Nephron progenitor cell (in vitro differentiated cells): ENCODE results near the gene FGF1.
A peak's percentile ranks its signal among the peaks of the same experiment; 100 is the strongest.

ENCODE experiments used
- DNase-seq: peaks from one replicate; pipeline ENCODE4 v3.0.0; 2021
- H3K27ac Mint-ChIP-seq: 2 replicates; pipeline ENCODE4 v1.8.0; 2021; ENCODE audit warnings: mild to moderate bottlenecking, moderate library complexity, mixed read lengths
- H3K27me3 Mint-ChIP-seq: 2 replicates; pipeline ENCODE4 v1.8.0; 2021; ENCODE audit warnings: mild to moderate bottlenecking, low read depth, mixed read lengths; ENCODE audit not compliant: poor library complexity
- H3K36me3 Mint-ChIP-seq: 2 replicates; pipeline ENCODE4 v1.8.0; 2021; ENCODE audit warnings: low read depth, mixed read lengths
- H3K4me1 Mint-ChIP-seq: 2 replicates; pipeline ENCODE4 v1.8.0; 2021; ENCODE audit warnings: mixed read lengths
- H3K4me3 Mint-ChIP-seq: 2 replicates; pipeline ENCODE4 v1.8.0; 2021; ENCODE audit warnings: mild to moderate bottlenecking, moderate library complexity, mixed read lengths
- H3K9me3 Mint-ChIP-seq: 2 replicates; pipeline ENCODE4 v1.8.0; 2021; ENCODE audit warnings: mild to moderate bottlenecking, moderate library complexity, mixed read lengths
- CTCF ChIP-seq: fragments of 200-600 bp; sonication (generic); IDR thresholded peaks from 2 replicates; pipeline ENCODE4 v1.5.0; 2021; ENCODE audit warnings: antibody characterized with exemption

FGF1 gene

GRCh38 chr5:142601432-142601831 is 84.5 kb downstream of the FGF1 start:
- H3K36me3 Mint-ChIP-seq: no peaks in the 10 kb centered on the region
- peaks cover 69% of the 10 kb centered on the region for H3K4me1 Mint-ChIP-seq
- no peaks in the 10 kb centered on the region for H3K9me3 Mint-ChIP-seq
- TF ChIP-seq CTCF: no peak
- peak overlapping the region; percentile 85 for H3K27ac Mint-ChIP-seq
- H3K27me3 Mint-ChIP-seq: no peaks in the 10 kb centered on the region
- DNase-seq: no peak
- H3K4me3 Mint-ChIP-seq: no peak overlapping the region

GRCh38 chr5:142600611-142601358 is 85.1 kb downstream of the FGF1 start:
- Mint-ChIP-seq H3K27ac (peak overlapping the region; percentile 85), H3K27me3 (no peaks in the 10 kb centered on the region), H3K4me3 (peak overlapping the region; percentile 65), H3K4me1 (peaks cover 65% of the 10 kb centered on the region), H3K36me3 (no peaks in the 10 kb centered on the region), H3K9me3 (no peaks in the 10 kb centered on the region)
- DNase-seq: peak; percentile 28
- TF ChIP-seq CTCF: no peak

DNA sequence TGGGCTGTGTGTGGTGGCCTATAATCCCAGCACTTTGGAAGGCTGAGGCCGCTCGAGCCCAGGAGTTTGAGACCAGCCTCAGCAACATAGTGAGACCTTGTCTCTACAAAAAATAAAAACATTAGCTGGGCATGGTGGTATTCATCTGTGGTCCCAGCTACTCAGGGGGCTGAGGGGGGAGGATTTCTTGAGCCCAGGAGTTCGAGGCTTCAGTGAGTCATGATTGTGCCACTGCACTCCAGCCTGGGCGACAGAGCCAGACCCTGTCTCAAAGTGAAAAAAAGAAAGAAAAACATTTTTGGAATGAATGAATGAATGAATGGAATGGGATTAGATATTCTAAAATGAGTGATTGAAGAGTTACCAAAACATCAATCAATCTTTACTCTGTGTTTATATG is 85.8 kb downstream of the FGF1 start:
- peak overlapping the region; percentile 23 for H3K4me3 Mint-ChIP-seq
- no peaks in the 10 kb centered on the region for H3K27me3 Mint-ChIP-seq
- no peaks in the 10 kb centered on the region for H3K9me3 Mint-ChIP-seq
- no peak for TF ChIP-seq CTCF
- no peak for DNase-seq
- H3K36me3 Mint-ChIP-seq: peaks cover 3% of the 10 kb centered on the region
- peak overlapping the region; percentile 57 for H3K27ac Mint-ChIP-seq
- peaks cover 61% of the 10 kb centered on the region for H3K4me1 Mint-ChIP-seq

DNA sequence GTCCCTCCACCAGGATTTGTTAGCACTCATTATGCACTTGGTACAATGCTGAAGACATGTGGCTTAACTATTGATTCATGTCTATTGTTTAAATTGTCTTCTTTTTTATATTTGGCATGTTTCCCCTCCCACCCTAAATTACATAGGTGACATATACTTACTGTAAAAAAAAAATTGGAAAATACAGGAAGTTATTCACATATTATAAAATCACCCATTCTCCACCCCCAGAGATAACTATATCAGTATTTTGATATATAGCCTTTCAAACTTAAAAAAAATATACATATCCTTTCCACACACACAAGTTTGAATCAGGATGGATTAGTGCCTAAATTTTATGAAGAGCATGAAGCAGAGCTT is 87.6 kb downstream of the FGF1 start:
- H3K27me3 Mint-ChIP-seq: no peaks in the 10 kb centered on the region
- peaks cover 51% of the 10 kb centered on the region for H3K4me1 Mint-ChIP-seq
- DNase-seq: no peak
- H3K36me3 Mint-ChIP-seq: peaks cover 3% of the 10 kb centered on the region
- H3K9me3 Mint-ChIP-seq: peaks cover 6% of the 10 kb centered on the region
- TF ChIP-seq CTCF: no peak
- no peak overlapping the region for H3K4me3 Mint-ChIP-seq
- no peak overlapping the region for H3K27ac Mint-ChIP-seq

GRCh38 chr5:142597546-142598337 is 88.1 kb downstream of the FGF1 start:
- peaks cover 46% of the 10 kb centered on the region for H3K4me1 Mint-ChIP-seq
- no peak for DNase-seq
- H3K4me3 Mint-ChIP-seq: no peak overlapping the region
- H3K9me3 Mint-ChIP-seq: peaks cover 6% of the 10 kb centered on the region
- H3K27me3 Mint-ChIP-seq: no peaks in the 10 kb centered on the region
- no peak overlapping the region for H3K27ac Mint-ChIP-seq
- no peak for TF ChIP-seq CTCF
- H3K36me3 Mint-ChIP-seq: peaks cover 3% of the 10 kb centered on the region
